AG09309 (cell line): ENCODE results near the gene FBLIM1.

ENCODE experiments used
- DNase-seq: peaks from one replicate; pipeline ENCODE4 v3.0.0-alpha.2; 2010; ENCODE audit warnings: low read depth
- H3K4me3 ChIP-seq: 2 replicates; pipeline ENCODE4 v1.5.1; 2011; ENCODE audit warnings: mild to moderate bottlenecking, low read depth, low read length, moderate library complexity; ENCODE audit not compliant: control insufficient read depth
- CTCF ChIP-seq: IDR thresholded peaks from 2 replicates; pipeline ENCODE4 v1.5.1; 2011; ENCODE audit warnings: mild to moderate bottlenecking, low read depth, low read length, inconsistent platforms; ENCODE audit not compliant: insufficient read depth, control insufficient read depth; ENCODE audit errors: missing control alignments

Gene FBLIM1

DNA sequence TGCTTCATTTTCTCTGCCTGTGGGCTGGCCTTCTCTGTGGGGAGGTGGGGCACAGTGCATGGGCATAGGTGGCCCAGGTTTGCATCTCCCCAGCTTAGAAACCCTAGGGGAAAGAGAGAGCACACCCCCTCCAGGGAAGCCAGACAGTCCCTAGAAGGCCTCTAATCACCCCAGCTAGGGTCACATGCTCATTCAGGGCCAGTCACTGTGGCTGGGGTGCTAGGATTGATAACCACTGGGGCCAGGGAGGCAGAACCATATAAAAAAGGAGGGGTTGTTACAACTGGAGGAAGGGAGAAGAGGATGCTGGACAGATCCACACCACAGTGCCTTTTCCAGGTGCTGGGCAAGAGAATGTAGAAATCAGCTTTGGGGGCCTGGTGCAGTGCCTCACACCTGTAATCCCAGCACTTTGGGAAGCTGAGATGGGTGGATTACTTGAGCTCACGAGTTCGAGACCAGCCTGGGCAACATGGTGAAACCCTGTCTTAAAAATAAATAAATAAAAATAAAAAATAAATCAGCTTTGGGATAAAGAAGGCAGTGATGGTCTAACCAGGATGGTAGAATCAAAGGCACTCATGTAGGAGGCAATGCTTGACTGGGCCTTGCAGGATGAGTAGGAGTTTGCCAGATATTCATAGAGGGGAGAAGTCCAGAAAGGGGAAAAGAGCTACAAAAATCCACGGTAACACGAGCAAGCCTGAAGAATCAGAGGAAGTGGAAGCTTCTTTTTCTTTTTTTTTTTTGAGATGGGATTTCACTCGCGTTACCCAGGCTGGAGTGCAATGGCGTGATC is 19.5 kb downstream of the FBLIM1 start:
- no peak for DNase-seq
- no peak overlapping the region for H3K4me3 ChIP-seq
- TF ChIP-seq CTCF: no peak

DNA sequence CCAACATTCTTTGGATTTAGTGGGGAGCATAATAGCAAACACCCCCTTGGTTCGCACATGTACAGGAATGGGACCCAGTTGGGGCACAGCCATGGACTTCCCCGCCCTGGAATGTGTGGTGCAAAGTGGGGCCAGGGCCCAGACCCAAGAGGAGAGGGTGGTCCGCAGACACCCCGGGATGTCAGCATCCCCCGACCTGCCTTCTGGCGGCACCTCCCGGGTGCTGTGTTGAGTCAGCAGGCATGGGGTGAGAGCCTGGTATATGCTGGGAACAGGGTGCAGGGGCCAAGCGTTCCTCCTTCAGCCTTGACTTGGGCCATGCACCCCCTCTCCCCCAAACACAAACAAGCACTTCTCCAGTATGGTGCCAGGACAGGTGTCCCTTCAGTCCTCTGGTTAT is 27.1 kb downstream of the FBLIM1 start:
- no peak for DNase-seq
- no peak for TF ChIP-seq CTCF
- H3K4me3 ChIP-seq: no peak overlapping the region

- DNase-seq: no peak
- no peak for TF ChIP-seq CTCF
Measured at GRCh38 chr1:15786581-15786980, 28.0 kb downstream of the FBLIM1 start.

DNA sequence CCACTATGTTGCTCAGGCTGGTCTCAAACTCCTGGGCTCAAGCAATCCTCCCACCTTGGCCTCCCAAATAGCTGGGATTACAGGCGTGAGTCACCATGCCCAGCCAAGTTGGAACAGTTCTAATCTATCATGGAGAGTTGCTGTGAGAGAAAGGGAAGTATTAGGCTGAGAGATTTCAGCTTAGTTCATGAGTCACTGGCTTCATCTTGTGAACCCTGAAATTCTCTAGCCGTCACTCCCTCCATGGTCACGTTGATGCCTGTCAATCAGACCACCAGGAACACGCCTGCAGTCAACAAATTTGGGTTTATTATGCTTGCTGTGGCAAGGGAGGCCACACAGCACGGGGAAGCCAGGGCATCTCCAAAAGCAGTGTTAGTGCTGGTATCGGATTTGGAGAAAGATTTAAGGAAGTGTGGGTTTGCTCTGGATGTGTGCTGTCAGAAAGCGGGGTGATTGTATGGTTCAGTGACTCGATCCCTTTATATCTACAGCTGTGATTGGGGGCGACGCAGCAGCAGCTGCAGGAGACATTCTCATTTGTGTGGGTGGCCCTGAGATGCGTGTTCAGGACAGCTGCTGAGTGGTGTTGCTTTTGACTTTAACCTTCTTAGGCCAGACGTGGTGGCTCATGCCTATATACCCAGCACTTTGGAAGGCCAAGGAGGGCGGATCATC is 30.2 kb downstream of the FBLIM1 start:
- no peak for DNase-seq
- TF ChIP-seq CTCF: no peak
- H3K4me3 ChIP-seq: no peak overlapping the region

More at GRCh38 chr1:15786581-15786980, 28.0 kb downstream of the FBLIM1 start:
- no peak overlapping the region for H3K4me3 ChIP-seq

GRCh38 chr1:15796086-15796462 is 37.5 kb downstream of the FBLIM1 start:
- DNase-seq: no peak
- H3K4me3 ChIP-seq: no peak overlapping the region
- TF ChIP-seq CTCF: no peak

GRCh38 chr1:15797614-15798390 is 39.2 kb downstream of the FBLIM1 start:
- no peak for DNase-seq
- no peak overlapping the region for H3K4me3 ChIP-seq
- no peak for TF ChIP-seq CTCF
